Transverse colon (tissue), 4 donors: ENCODE results near the gene NEURL1. TPM values are rescaled to one million over a fixed set of nuclear protein-coding genes. Genes with fewer than 3 reads are reported as not detected.

Experiments used
- DNase-seq: peaks from one replicate; pipeline ENCODE4 v3.0.0-alpha.2; 2019
- H3K27ac ChIP-seq, 4 donors: fragments of 200-600 bp; sonication (generic); 2 replicates each; pipeline ENCODE4 v1.5.1; 2016 to 2018; ENCODE audit warnings: inconsistent platforms in 4 of 4
- H3K27me3 ChIP-seq: fragments of 200-600 bp; sonication (generic); 2 replicates; pipeline ENCODE4 v1.5.1; 2017; ENCODE audit warnings: inconsistent platforms
- H3K36me3 ChIP-seq, 4 donors: fragments of 200-600 bp; sonication (generic); 2 replicates each; pipeline ENCODE4 v1.5.1; 2017 to 2019; ENCODE audit warnings: inconsistent platforms in 4 of 4
- H3K4me1 ChIP-seq, 4 donors: fragments of 200-600 bp; sonication (generic); 2 replicates each; pipeline ENCODE4 v1.5.1; 2017 to 2020; ENCODE audit warnings: inconsistent platforms in 4 of 4
- H3K4me3 ChIP-seq, 4 donors: fragments of 200-600 bp; sonication (generic); 1 replicate in 1 of 4; 2 replicates in 3 of 4; pipeline versions ENCODE4 v1.5.1 to v1.6.1; 2017 to 2019; ENCODE audit warnings: inconsistent platforms in 4 of 4
- H3K9me3 ChIP-seq, 2 donors: fragments of 200-600 bp; sonication (generic); 2 replicates each; pipeline ENCODE4 v1.5.1; 2017 to 2019; ENCODE audit warnings: inconsistent platforms in 2 of 2
- EP300 ChIP-seq: sonication (generic); formaldehyde crosslinking; IDR thresholded peaks from one replicate; pipeline ENCODE4 v1.6.1; 2017; ENCODE audit warnings: antibody characterized with exemption, low read depth
- POLR2A ChIP-seq: fragments of 450-650 bp; IDR thresholded peaks from one replicate; pipeline ENCODE4 v1.6.1; 2016; ENCODE audit warnings: antibody characterized with exemption, mild to moderate bottlenecking, moderate library complexity
- POLR2AphosphoS5 ChIP-seq, 3 donors: sonication (generic); formaldehyde crosslinking; IDR thresholded peaks; one replicate each; pipeline ENCODE4 v1.6.1; 2016; ENCODE audit warnings: antibody characterized with exemption in 3 of 3
- WGBS, 2 donors: methylation state at CpG; one replicate each; pipeline ENCODE4 v1.1.5; 2018; ENCODE audit warnings: low coverage in 1 of 2; 5-methylcytosine and 5-hydroxymethylcytosine counted together
- in situ Hi-C, 4 donors: fragments of 200-750 bp; cut with MboI; loops; one replicate each; pipeline versions ENCODE4 v1.15.0 to v1.15.1; 2017; ENCODE audit warnings: low sequenced_read_pairs in 3 of 4, low pct_ligation_motif_present in 1 of 4, low pct_unique_long_range_greater_than_20kb in 1 of 4
- intact Hi-C: fragments of 100-400 bp; cut with DNase I; formaldehyde crosslinking; loops from one replicate; pipeline ENCODE4 v1.15.1; 2023; ENCODE audit warnings: low total_unique reads
- total RNA-seq, 4 donors: library from RNA; depleted of rRNA; stranded (reverse); fragments of >200 nt; gene quantifications; one replicate each; pipeline ENCODE4 v1.1.0, GENCODE V29; 2016
- TF ChIP-seq, protein P1 (sequence below), 5 experiments: fragments of 200-600 bp in 3 of 5; fragments of 450-650 bp in 2 of 5; sonication (generic) in 3 of 5; IDR thresholded peaks; 1 replicate in 2 of 5; 2 replicates in 3 of 5; pipeline ENCODE4 v1.5.1; 2016 to 2017; ENCODE audit warnings: antibody characterized with exemption in 5 of 5, inconsistent platforms in 3 of 5, mild to moderate bottlenecking in 2 of 5, moderate library complexity in 1 of 5

The NEURL1 gene
- total RNA-seq, 4 donors from 2014 or later, result 36.7 to 177 (median 55.8) TPM

DNA sequence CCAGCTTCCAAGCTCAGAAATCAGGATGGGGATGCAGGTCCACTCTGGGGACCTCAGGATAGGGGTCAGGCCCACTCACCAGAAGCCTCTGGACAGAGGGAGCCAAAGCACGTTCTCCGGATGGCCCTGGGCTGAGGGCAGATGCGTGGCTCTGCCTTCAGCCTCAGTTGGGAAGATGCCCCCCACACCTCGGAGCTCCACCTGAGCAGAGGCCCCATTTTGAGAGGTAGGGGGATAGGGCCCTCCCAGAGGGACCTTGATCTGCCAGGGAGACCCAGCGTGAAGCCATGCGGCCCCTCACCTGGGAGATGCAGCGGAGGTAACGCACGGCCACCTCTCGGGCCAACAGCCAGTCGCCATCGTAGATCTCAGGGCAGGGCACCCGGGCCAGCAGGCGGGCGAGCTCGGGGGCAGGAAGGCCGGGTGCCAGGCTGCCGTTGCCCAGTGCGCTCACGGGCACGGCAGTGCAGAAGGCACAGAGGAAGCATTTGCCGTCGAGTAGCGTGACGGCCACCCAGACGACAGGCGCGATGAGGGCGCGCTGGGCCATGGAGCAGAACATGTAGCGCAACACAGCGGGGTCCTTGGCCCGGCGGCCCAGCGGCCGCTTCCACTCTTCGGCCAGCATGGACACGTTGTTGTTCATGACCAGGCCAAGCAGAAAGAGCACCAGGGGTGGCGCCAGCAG is 35.5 kb upstream of the NEURL1 start:
- Histone ChIP-seq H3K4me3 (no peak overlapping the region), H3K27ac (no peak overlapping the region), H3K9me3 (no peaks in the 10 kb centered on the region), H3K27me3 (no peaks in the 10 kb centered on the region), H3K4me1 (no peaks in the 10 kb centered on the region), H3K36me3 (no peaks in the 10 kb centered on the region)
- in situ Hi-C loops (no loop called here), intact Hi-C loops (no loop called here)
- 94 to 97% methylated on average over 7 to 39 of the region's 39 CpGs for WGBS, 2 donors
- no peak for DNase-seq
- TF ChIP-seq POLR2A, result no peak
- TF ChIP-seq, protein P1, sequence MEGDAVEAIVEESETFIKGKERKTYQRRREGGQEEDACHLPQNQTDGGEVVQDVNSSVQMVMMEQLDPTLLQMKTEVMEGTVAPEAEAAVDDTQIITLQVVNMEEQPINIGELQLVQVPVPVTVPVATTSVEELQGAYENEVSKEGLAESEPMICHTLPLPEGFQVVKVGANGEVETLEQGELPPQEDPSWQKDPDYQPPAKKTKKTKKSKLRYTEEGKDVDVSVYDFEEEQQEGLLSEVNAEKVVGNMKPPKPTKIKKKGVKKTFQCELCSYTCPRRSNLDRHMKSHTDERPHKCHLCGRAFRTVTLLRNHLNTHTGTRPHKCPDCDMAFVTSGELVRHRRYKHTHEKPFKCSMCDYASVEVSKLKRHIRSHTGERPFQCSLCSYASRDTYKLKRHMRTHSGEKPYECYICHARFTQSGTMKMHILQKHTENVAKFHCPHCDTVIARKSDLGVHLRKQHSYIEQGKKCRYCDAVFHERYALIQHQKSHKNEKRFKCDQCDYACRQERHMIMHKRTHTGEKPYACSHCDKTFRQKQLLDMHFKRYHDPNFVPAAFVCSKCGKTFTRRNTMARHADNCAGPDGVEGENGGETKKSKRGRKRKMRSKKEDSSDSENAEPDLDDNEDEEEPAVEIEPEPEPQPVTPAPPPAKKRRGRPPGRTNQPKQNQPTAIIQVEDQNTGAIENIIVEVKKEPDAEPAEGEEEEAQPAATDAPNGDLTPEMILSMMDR (IDR thresholded peaks at IDR 0.05), result no peak
- no peak for TF ChIP-seq POLR2AphosphoS5 (IDR thresholded peaks at IDR 0.05)
- no peak for TF ChIP-seq EP300

DNA sequence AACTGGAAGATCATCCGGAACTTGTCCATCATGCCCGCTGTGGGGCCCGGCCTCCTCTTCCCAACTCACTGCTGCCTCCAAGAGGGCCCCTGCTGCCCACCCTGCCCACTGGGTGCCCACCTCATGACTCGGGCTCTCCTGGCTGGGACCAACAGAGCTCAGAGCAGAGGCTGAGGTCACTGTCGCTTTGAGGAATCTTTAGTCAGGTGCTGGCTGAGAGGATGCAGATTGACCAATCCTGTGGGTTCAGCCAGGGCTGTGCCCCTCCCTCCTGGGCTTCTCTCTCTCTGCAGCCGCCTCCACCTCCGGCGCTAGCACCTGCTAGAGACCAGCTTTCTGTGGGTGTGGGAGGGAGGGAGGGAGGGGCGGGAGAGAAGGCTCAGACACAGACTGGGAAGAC is 34.8 kb upstream of the NEURL1 start, which contains the start of gene CALHM1:
CALHM1 (minus strand) TSS at position 181 of the 400 bp plus-strand sequence; CDS start at position 32, 149 bp downstream.
- in situ Hi-C loops (no loop called here), intact Hi-C loops (no loop called here)
- no peaks in the 10 kb centered on the region for H3K27me3 ChIP-seq
- TF ChIP-seq POLR2A (no peak), POLR2AphosphoS5 (IDR thresholded peaks at IDR 0.05) (no peak), EP300 (no peak)
- TF ChIP-seq, protein P1 (IDR thresholded peaks at IDR 0.05), result no peak
- DNase-seq, result no peak
- H3K4me1 ChIP-seq, result no peaks in the 10 kb centered on the region
- H3K9me3 ChIP-seq, result no peaks in the 10 kb centered on the region
- no peak within 1 kb of the TSS for H3K4me3 ChIP-seq
- WGBS, 2 donors, result 63% methylated on average over 9 of the region's 9 CpGs; no CpG with 5 or more reads in 1 of the 2 donors
- H3K36me3 ChIP-seq, result no peaks in the 10 kb centered on the region
- no peak within 1 kb of the TSS for H3K27ac ChIP-seq

DNA sequence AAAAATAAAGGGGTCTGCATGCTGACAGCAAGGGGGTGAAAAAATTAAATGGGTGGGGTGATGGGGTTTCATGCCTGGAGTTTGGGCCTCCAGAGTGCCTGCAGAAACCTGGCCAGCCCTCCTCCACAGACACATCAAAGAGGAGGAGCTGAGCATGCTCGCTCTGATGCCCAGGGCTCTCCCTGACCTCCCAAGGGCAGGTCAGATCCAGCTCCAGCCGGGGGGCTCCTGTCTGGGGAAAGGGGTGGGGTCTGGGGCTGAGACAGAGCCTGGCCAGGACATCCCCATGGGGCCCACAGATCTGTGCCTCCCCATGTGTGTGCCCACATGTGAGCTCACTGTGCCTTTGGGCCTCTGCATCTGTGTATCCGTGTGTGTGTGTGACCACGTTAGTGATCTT is 33.9 kb upstream of the NEURL1 start:
- H3K27ac ChIP-seq, result no peak overlapping the region
- no peaks in the 10 kb centered on the region for H3K36me3 ChIP-seq
- WGBS, 2 donors, result 70% methylated on average over 4 of the region's 4 CpGs; no CpG with 5 or more reads in 1 of the 2 donors
- TF ChIP-seq, protein P1 (IDR thresholded peaks at IDR 0.05), result no peak
- TF ChIP-seq POLR2A, result no peak
- no peak for TF ChIP-seq POLR2AphosphoS5 (IDR thresholded peaks at IDR 0.05)
- no peak for TF ChIP-seq EP300
- H3K4me3 ChIP-seq, result no peak overlapping the region
- in situ Hi-C loops, result no loop called here
- no peaks in the 10 kb centered on the region for H3K4me1 ChIP-seq
- DNase-seq, result no peak
- intact Hi-C loops, result no loop called here
- no peaks in the 10 kb centered on the region for H3K9me3 ChIP-seq
- H3K27me3 ChIP-seq, result no peaks in the 10 kb centered on the region

- Histone ChIP-seq H3K4me1 (no peaks in the 10 kb centered on the region), H3K27ac (no peak overlapping the region), H3K4me3 (no peak overlapping the region), H3K36me3 (no peaks in the 10 kb centered on the region), H3K27me3 (no peaks in the 10 kb centered on the region), H3K9me3 (no peaks in the 10 kb centered on the region)
- intact Hi-C loops (no loop called here), in situ Hi-C loops (no loop called here)
- TF ChIP-seq EP300, result no peak
- TF ChIP-seq POLR2A, result no peak
- no peak for TF ChIP-seq POLR2AphosphoS5 (IDR thresholded peaks at IDR 0.05)
- TF ChIP-seq, protein P1 (IDR thresholded peaks at IDR 0.05), result no peak
- 64 to 66% methylated on average over 1 to 4 of the region's 4 CpGs for WGBS, 2 donors
- no peak for DNase-seq
These were observed 30.0 kb upstream of the NEURL1 start for GRCh38 chr10:103463499-103463898.
